CD8-positive, alpha-beta memory T cell (primary cell): Measurements from ENCODE around the gene CCDC170. TPM values are rescaled to one million over a fixed set of nuclear protein-coding genes. Genes with fewer than 3 reads are reported as not detected.

ENCODE experiments used
- CTCF ChIA-PET: fragments of 350-600 bp; sonication (Branson Sonifier 250); formaldehyde crosslinking; loops from one replicate; lab custom pipeline; 2021; ENCODE audit warnings: antibody characterized with exemption; lab: Charles Lee
- POLR2A ChIA-PET: fragments of 350-600 bp; sonication (Branson Sonifier 250); formaldehyde crosslinking; loops from one replicate; lab custom pipeline; 2021; ENCODE audit warnings: antibody characterized with exemption; lab: Charles Lee
- DNase-seq, 5 donors: peaks; one replicate each; pipeline versions ENCODE4 v3.0.0 to v3.0.0-alpha.2; 2020 to 2022; ENCODE audit warnings: mixed read lengths in 1 of 5
- H3K27ac ChIP-seq: one replicate; pipeline ENCODE4 v1.7.0; 2013; ENCODE audit warnings: low read depth, mild to moderate bottlenecking, low read length, moderate library complexity
- H3K27me3 ChIP-seq: 2 replicates; pipeline ENCODE4 v1.7.0; 2013; ENCODE audit warnings: low read length, mild to moderate bottlenecking; ENCODE audit not compliant: insufficient read depth, poor library complexity, severe bottlenecking
- H3K36me3 ChIP-seq: 2 replicates; pipeline ENCODE4 v1.7.0; 2013; ENCODE audit warnings: mild to moderate bottlenecking, low read length, moderate library complexity; ENCODE audit not compliant: insufficient read depth
- H3K4me1 ChIP-seq: 2 replicates; pipeline ENCODE4 v1.7.0; 2013; ENCODE audit warnings: mild to moderate bottlenecking, low read length, moderate library complexity; ENCODE audit not compliant: insufficient read depth
- H3K4me3 ChIP-seq: 2 replicates; pipeline ENCODE4 v1.7.0; 2013; ENCODE audit warnings: mild to moderate bottlenecking, low read length
- H3K9me3 ChIP-seq: 2 replicates; pipeline ENCODE4 v1.7.0; 2013; ENCODE audit warnings: mild to moderate bottlenecking, low read length
- H3K27ac Mint-ChIP-seq, 8 donors: one replicate each; pipeline ENCODE4 v1.8.0; 2020 to 2021; ENCODE audit warnings: mixed read lengths in 8 of 8, mild to moderate bottlenecking in 6 of 8, inconsistent platforms in 3 of 8, moderate library complexity in 3 of 8
- H3K27me3 Mint-ChIP-seq, 2 donors: one replicate each; pipeline ENCODE4 v1.8.0; 2020 to 2021; ENCODE audit warnings: mixed read lengths in 2 of 2, mild to moderate bottlenecking in 1 of 2, moderate library complexity in 1 of 2
- H3K36me3 Mint-ChIP-seq, 3 donors: one replicate each; pipeline ENCODE4 v1.8.0; 2020 to 2021; ENCODE audit warnings: mixed read lengths in 3 of 3, inconsistent platforms in 1 of 3, mild to moderate bottlenecking in 1 of 3
- H3K4me1 Mint-ChIP-seq, 3 donors: one replicate each; pipeline ENCODE4 v1.8.0; 2020 to 2021; ENCODE audit warnings: mixed read lengths in 3 of 3, inconsistent platforms in 1 of 3, mild to moderate bottlenecking in 1 of 3
- H3K4me3 Mint-ChIP-seq, 7 donors: one replicate each; pipeline ENCODE4 v1.8.0; 2020 to 2021; ENCODE audit warnings: mixed read lengths in 7 of 7, mild to moderate bottlenecking in 6 of 7, moderate library complexity in 4 of 7, inconsistent platforms in 2 of 7
- H3K9me3 Mint-ChIP-seq, 5 donors: one replicate each; pipeline ENCODE4 v1.8.0; 2020 to 2022; ENCODE audit warnings: mixed read lengths in 5 of 5, mild to moderate bottlenecking in 3 of 5, moderate library complexity in 2 of 5, inconsistent platforms in 1 of 5
- polyA plus RNA-seq: library from polyadenylated mRNA; unstranded; fragments of 300-500 nt; fragmentation: Illumina TruSeq; gene quantifications from one replicate; pipeline ENCODE4 v1.2.3, GENCODE V29; 2021
- total RNA-seq, 2 experiments: library from RNA; stranded (reverse); gene quantifications; one replicate each; pipeline ENCODE4 v1.2.3, GENCODE V29; 2021

CCDC170 gene
- total and polyA plus RNA-seq, 3 experiments from 2014 or later = not detected

DNA sequence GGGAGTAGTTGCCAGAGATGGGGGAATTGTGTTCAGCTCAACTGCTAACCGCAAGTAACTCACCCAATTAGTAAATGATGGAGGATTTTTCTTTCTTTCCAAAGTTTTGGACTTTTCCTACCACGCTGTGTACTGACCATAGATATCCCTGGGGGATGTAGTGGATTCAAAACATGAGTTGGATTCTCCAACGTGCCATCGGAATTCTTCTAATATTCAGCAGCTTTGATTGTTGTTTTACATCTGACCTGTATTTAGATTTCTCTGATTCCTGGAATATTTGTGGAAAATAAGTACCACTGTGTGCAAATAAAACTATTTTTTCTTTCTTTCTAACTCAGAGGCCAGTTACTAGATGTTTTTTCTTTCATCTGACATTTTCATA is 1.1 kb downstream of the CCDC170 start:
- ChIA-PET POLR2A (no interaction called here), CTCF (no interaction called here)
- H3K36me3 ChIP-seq = no peaks in the 10 kb centered on the region
- no peaks in the 10 kb centered on the region for H3K36me3 Mint-ChIP-seq
- no peak overlapping the region for H3K4me3 ChIP-seq
- no peak overlapping the region for H3K27ac ChIP-seq
- no peaks in the 10 kb centered on the region for H3K9me3 ChIP-seq
- peaks cover 10 to 14% (median 12%) of the 10 kb centered on the region in 3 donors for H3K4me1 Mint-ChIP-seq
- no peak overlapping the region for H3K27ac Mint-ChIP-seq
- peak overlapping the region in 6 of 7 donors; percentile 23 to 79 (median 62) for H3K4me3 Mint-ChIP-seq
- H3K9me3 Mint-ChIP-seq = no peaks in the 10 kb centered on the region
- H3K4me1 ChIP-seq = peaks cover 10% of the 10 kb centered on the region
- peaks cover 17% of the 10 kb centered on the region for H3K27me3 ChIP-seq
- no peak for DNase-seq
- peaks cover 40 to 62% of the 10 kb centered on the region in 2 donors for H3K27me3 Mint-ChIP-seq

DNA sequence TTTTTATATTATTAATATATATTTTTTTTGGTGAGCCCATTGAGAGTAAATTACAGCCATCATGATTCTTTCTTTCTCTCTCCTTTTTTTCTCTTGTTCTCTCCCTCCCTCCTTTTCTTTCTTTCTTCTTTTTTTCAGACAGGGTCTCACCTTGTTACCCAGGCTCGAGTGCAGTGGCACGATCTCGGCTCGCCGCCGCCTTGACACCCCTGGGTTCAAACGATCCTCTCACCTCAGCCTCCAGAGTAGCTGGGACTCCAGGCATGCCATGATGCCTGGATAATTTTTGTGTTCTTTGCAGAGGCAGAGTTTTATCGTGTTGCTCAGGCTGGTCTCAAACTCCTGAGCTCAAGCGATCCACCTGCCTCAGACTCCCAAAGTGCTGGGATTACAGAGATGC is 1.6 kb downstream of the CCDC170 start:
- no peaks in the 10 kb centered on the region for H3K9me3 ChIP-seq
- H3K4me3 ChIP-seq = no peak overlapping the region
- H3K4me1 Mint-ChIP-seq = peaks cover 10 to 14% (median 12%) of the 10 kb centered on the region in 3 donors
- peak overlapping the region in 1 of 8 donors; percentile 35 for H3K27ac Mint-ChIP-seq
- H3K4me1 ChIP-seq = peaks cover 10% of the 10 kb centered on the region
- no peaks in the 10 kb centered on the region for H3K36me3 ChIP-seq
- ChIA-PET POLR2A (no interaction called here), CTCF (no interaction called here)
- H3K36me3 Mint-ChIP-seq = no peaks in the 10 kb centered on the region
- peaks cover 17% of the 10 kb centered on the region for H3K27me3 ChIP-seq
- no peak for DNase-seq
- H3K27me3 Mint-ChIP-seq = peaks cover 39 to 64% of the 10 kb centered on the region in 2 donors
- H3K27ac ChIP-seq = no peak overlapping the region
- peak overlapping the region in 1 of 7 donors; percentile 29 for H3K4me3 Mint-ChIP-seq
- H3K9me3 Mint-ChIP-seq = no peaks in the 10 kb centered on the region

DNA sequence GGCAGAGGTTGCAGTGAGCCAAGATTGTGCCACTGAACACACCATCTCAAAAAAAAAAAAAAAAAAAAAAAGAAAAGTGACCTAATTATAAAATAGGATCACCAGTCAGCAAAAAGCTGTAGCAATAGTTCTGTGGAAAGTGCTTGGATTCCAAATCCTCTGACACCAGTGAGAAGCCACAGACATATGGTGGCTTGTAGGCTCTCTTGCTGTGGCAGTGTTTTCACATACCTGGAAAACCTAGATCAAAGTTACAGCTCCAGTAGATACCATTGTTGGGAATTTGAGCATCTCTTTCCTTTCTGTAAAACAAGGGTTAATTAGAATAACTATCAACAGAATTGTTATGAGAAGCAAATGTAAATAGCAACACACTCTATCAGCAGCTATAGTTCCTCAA is 4.1 kb downstream of the CCDC170 start:
- peaks cover 17% of the 10 kb centered on the region for H3K27me3 ChIP-seq
- Mint-ChIP-seq H3K9me3 (no peaks in the 10 kb centered on the region), H3K4me3 (no peak overlapping the region), H3K36me3 (no peaks in the 10 kb centered on the region), H3K27me3 (peaks cover 27 to 53% of the 10 kb centered on the region in 2 donors), H3K4me1 (peaks cover 10 to 14% (median 12%) of the 10 kb centered on the region in 3 donors), H3K27ac (no peak overlapping the region)
- no peaks in the 10 kb centered on the region for H3K9me3 ChIP-seq
- ChIA-PET CTCF (no interaction called here), POLR2A (no interaction called here)
- H3K36me3 ChIP-seq = no peaks in the 10 kb centered on the region
- DNase-seq = no peak
- H3K4me3 ChIP-seq = no peak overlapping the region
- no peak overlapping the region for H3K27ac ChIP-seq
- peaks cover 10% of the 10 kb centered on the region for H3K4me1 ChIP-seq

DNA sequence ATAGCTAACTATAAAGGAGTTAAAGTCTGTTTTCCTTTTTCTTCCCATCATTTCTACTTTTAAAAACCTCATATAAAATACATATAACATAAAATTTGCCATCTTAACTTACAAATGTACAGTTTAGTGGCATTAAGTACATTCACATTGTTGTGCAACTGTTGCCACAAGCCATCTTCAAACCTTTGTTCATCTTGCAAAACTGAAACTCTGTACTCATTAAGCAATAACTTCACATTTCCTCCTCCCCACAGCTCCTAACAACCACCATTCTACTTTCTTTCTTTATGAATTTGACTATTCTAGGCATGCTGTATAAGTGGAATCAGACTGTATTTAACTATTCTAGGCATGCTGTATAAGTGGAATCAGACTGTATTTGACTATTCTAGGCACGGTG is 4.5 kb downstream of the CCDC170 start:
- no peak overlapping the region for H3K4me3 ChIP-seq
- H3K27ac ChIP-seq = no peak overlapping the region
- peak overlapping the region in 1 of 8 donors; percentile 43 for H3K27ac Mint-ChIP-seq
- no peaks in the 10 kb centered on the region for H3K36me3 Mint-ChIP-seq
- CTCF ChIA-PET = no interaction called here
- peaks cover 10 to 11% (median 11%) of the 10 kb centered on the region in 3 donors for H3K4me1 Mint-ChIP-seq
- peaks cover 14% of the 10 kb centered on the region for H3K27me3 ChIP-seq
- POLR2A ChIA-PET = no interaction called here
- H3K9me3 ChIP-seq = no peaks in the 10 kb centered on the region
- no peak overlapping the region for H3K4me3 Mint-ChIP-seq
- H3K9me3 Mint-ChIP-seq = no peaks in the 10 kb centered on the region
- peaks cover 10% of the 10 kb centered on the region for H3K4me1 ChIP-seq
- no peaks in the 10 kb centered on the region for H3K36me3 ChIP-seq
- peaks cover 27 to 49% of the 10 kb centered on the region in 2 donors for H3K27me3 Mint-ChIP-seq
- DNase-seq = no peak

DNA sequence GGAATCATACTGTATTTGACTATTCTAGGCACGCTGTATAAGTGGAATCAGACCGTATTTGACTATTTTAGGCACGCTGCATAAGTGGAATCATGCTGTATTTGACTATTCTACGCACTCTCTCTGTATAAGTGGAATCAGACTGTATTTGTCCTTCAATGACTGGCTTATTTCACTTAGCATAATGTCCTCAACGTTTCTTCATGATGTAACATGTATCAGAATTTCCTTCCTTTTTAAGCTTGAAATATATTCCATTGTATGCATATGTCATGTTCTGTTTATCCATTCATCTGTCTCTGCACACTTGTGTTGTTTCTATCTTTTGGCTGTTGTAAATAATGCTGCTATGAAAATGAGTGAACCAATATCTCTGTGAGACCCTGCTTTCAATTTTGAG is 5.7 kb downstream of the CCDC170 start:
- Histone ChIP-seq H3K4me3 (no peak overlapping the region), H3K36me3 (no peaks in the 10 kb centered on the region), H3K27ac (no peak overlapping the region), H3K9me3 (no peaks in the 10 kb centered on the region), H3K27me3 (peaks cover 5% of the 10 kb centered on the region), H3K4me1 (peaks cover 4% of the 10 kb centered on the region)
- no peak overlapping the region for H3K27ac Mint-ChIP-seq
- no peak overlapping the region for H3K4me3 Mint-ChIP-seq
- no peak for DNase-seq
- ChIA-PET POLR2A (no interaction called here), CTCF (no interaction called here)
- H3K9me3 Mint-ChIP-seq = no peaks in the 10 kb centered on the region
- peaks cover 25 to 42% of the 10 kb centered on the region in 2 donors for H3K27me3 Mint-ChIP-seq
- no peaks in the 10 kb centered on the region for H3K36me3 Mint-ChIP-seq
- H3K4me1 Mint-ChIP-seq = peaks cover 6 to 7% (median 6%) of the 10 kb centered on the region in 3 donors

DNA sequence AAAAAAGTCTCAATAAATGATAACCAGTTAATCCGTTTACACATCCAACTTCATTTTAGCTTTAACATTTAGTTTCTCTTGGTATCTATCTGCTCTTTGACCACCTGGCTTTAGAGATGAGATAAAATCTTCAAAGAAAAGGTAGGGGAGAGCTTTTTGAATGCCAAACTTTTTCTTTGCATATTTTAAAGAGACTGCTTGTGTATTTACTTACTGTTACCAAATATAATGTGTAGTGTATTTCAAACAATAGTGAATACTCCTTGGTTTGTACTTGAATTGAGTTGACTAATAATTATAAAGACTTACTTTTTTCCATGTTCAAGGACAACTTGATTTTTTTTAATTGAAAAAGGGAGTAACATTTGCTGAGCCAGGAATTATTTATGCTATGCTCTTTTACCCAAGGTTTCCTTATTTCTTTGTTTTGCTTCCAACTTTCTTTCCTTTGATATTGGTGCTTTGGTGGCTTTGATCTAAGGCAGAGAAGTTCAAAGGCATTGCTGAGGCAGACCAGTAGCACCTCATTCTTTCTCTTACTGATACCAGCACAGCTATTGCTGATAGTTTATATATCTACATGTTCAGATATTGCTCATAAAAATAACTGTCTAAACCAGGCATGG is 7.8 kb downstream of the CCDC170 start:
- Mint-ChIP-seq H3K36me3 (no peaks in the 10 kb centered on the region), H3K9me3 (no peaks in the 10 kb centered on the region), H3K4me3 (no peak overlapping the region), H3K27me3 (peaks cover 8 to 22% of the 10 kb centered on the region in 2 donors), H3K27ac (no peak overlapping the region), H3K4me1 (peaks cover 0 to 2% (median 0%) of the 10 kb centered on the region in 3 donors)
- Histone ChIP-seq H3K36me3 (no peaks in the 10 kb centered on the region), H3K27me3 (no peaks in the 10 kb centered on the region), H3K9me3 (no peaks in the 10 kb centered on the region), H3K4me3 (no peak overlapping the region), H3K4me1 (no peaks in the 10 kb centered on the region), H3K27ac (no peak overlapping the region)
- POLR2A ChIA-PET = no interaction called here
- DNase-seq = no peak
- CTCF ChIA-PET = no interaction called here

DNA sequence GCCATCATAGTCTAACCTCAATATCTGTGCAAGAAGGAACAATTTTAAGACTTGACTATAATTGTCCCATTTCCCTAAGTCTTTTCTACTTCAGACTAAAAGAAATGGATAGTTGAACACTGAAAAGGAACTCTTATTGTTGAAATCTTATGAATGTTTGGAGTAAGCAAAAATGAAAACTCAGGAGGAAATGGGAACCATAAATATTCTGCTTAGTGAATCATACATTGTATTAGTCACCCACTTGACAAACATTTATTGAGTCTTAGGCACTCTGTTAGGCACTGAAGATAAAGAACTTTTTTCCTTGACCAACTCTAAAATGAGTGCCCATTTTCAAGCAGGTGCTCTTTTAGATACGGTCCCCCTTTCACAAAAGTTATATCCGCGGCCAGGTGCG is 8.7 kb downstream of the CCDC170 start:
- H3K36me3 Mint-ChIP-seq = no peaks in the 10 kb centered on the region
- no peaks in the 10 kb centered on the region for H3K9me3 Mint-ChIP-seq
- DNase-seq = no peak
- peaks cover 3 to 13% of the 10 kb centered on the region in 2 donors for H3K27me3 Mint-ChIP-seq
- CTCF ChIA-PET = no interaction called here
- no peaks in the 10 kb centered on the region for H3K4me1 ChIP-seq
- H3K27ac Mint-ChIP-seq = no peak overlapping the region
- H3K4me1 Mint-ChIP-seq = peaks cover 0 to 2% (median 0%) of the 10 kb centered on the region in 3 donors
- no peaks in the 10 kb centered on the region for H3K9me3 ChIP-seq
- no peak overlapping the region for H3K4me3 Mint-ChIP-seq
- H3K36me3 ChIP-seq = no peaks in the 10 kb centered on the region
- POLR2A ChIA-PET = no interaction called here
- no peaks in the 10 kb centered on the region for H3K27me3 ChIP-seq
- H3K4me3 ChIP-seq = no peak overlapping the region
- H3K27ac ChIP-seq = no peak overlapping the region

DNA sequence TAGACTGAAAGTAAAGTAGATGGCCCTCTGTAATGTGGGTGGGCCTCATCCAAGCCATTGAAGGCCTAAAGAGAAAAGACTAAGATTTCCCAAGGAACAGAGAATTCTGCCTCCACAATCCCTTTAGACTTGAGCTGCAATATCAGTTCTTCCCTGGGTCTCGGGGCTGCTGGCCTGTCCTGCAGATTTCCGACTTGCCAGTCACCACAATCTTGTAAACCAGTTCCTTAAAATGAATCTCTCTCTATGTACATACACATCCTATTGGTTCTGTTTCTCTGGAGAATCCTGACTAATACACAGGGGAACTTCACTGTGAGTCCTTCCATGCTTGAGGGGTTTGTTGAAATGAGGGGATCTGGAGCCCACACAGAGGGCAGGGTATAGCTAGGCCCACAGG is 12.9 kb downstream of the CCDC170 start:
- no peaks in the 10 kb centered on the region for H3K4me1 ChIP-seq
- DNase-seq = no peak
- H3K36me3 ChIP-seq = no peaks in the 10 kb centered on the region
- ChIA-PET POLR2A (no interaction called here), CTCF (no interaction called here)
- H3K9me3 ChIP-seq = no peaks in the 10 kb centered on the region
- no peaks in the 10 kb centered on the region for H3K27me3 ChIP-seq
- Mint-ChIP-seq H3K4me3 (no peak overlapping the region), H3K36me3 (peaks cover 0 to 1% (median 0%) of the 10 kb centered on the region in 3 donors), H3K4me1 (no peaks in the 10 kb centered on the region), H3K27ac (no peak overlapping the region), H3K27me3 (peaks cover 3 to 12% of the 10 kb centered on the region in 2 donors), H3K9me3 (no peaks in the 10 kb centered on the region)
- no peak overlapping the region for H3K27ac ChIP-seq
- no peak overlapping the region for H3K4me3 ChIP-seq
